ENCODE results near the gene IL4. TPM values are rescaled to one million over a fixed set of nuclear protein-coding genes. Genes with fewer than 3 reads are reported as not detected.
A peak's percentile ranks its signal among the peaks of the same experiment; 100 is the strongest.

The IL4 gene
- total RNA-seq, 4 donors from 2014 or later, result not detected

DNA sequence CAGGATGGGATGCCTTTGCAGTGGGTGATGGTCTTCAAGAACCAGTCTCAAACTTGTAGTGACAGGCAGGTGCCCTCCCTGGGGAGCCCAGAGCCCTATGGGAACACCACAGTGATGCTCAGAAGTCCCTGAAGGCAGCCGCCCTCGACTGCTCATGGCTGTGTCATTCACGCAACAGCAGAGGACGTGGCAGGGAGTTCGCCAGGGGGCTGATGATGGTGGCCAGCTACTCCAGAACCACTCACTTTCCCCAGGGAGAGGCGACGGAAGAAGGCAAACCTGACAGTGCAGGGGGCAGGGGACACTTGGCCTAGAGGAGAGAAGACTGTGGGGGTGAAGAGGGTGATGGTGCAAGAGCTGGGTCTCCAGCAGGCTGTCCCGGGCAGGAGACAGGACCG lies 11.8 kb upstream of the IL4 start:
- TF ChIP-seq, protein P1, sequence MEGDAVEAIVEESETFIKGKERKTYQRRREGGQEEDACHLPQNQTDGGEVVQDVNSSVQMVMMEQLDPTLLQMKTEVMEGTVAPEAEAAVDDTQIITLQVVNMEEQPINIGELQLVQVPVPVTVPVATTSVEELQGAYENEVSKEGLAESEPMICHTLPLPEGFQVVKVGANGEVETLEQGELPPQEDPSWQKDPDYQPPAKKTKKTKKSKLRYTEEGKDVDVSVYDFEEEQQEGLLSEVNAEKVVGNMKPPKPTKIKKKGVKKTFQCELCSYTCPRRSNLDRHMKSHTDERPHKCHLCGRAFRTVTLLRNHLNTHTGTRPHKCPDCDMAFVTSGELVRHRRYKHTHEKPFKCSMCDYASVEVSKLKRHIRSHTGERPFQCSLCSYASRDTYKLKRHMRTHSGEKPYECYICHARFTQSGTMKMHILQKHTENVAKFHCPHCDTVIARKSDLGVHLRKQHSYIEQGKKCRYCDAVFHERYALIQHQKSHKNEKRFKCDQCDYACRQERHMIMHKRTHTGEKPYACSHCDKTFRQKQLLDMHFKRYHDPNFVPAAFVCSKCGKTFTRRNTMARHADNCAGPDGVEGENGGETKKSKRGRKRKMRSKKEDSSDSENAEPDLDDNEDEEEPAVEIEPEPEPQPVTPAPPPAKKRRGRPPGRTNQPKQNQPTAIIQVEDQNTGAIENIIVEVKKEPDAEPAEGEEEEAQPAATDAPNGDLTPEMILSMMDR (IDR thresholded peaks at IDR 0.05), result no peak
- TF ChIP-seq EP300 (IDR thresholded peaks at IDR 0.05) (no peak), POLR2A (IDR thresholded peaks at IDR 0.05) (no peak)
- no peak for DNase-seq (ENCODE audit: low spot score in 2 of 2)
- 95% methylated on average over 9 of the region's 9 CpGs for WGBS, 2 donors
- no peak overlapping the region for H3K27ac ChIP-seq
- H3K27me3 ChIP-seq, result peaks cover 0 to 1% of the 10 kb centered on the region in 2 donors
- H3K36me3 ChIP-seq, result no peaks in the 10 kb centered on the region
- H3K4me1 ChIP-seq, result peaks cover 0 to 25% (median 8%) of the 10 kb centered on the region in 4 donors
- H3K4me3 ChIP-seq, result no peak overlapping the region
- H3K9me3 ChIP-seq, result no peaks in the 10 kb centered on the region

GRCh38 chr5:132662925-132663770 lies 10.6 kb upstream of the IL4 start:
- Histone ChIP-seq H3K4me1 (peaks cover 0 to 24% (median 8%) of the 10 kb centered on the region in 4 donors), H3K4me3 (no peak overlapping the region), H3K9me3 (no peaks in the 10 kb centered on the region), H3K36me3 (no peaks in the 10 kb centered on the region), H3K27me3 (peaks cover 0 to 3% of the 10 kb centered on the region in 2 donors), H3K27ac (peak overlapping the region; percentile 21 to 53 (median 44))
- no peak for DNase-seq (ENCODE audit: low spot score in 2 of 2)
- 74 to 75% methylated on average over 21 to 25 of the region's 25 CpGs for WGBS, 2 donors
- TF ChIP-seq, protein P1 (IDR thresholded peaks at IDR 0.05), result no peak
- TF ChIP-seq EP300 (IDR thresholded peaks at IDR 0.05) (no peak), POLR2A (IDR thresholded peaks at IDR 0.05) (no peak)

DNA sequence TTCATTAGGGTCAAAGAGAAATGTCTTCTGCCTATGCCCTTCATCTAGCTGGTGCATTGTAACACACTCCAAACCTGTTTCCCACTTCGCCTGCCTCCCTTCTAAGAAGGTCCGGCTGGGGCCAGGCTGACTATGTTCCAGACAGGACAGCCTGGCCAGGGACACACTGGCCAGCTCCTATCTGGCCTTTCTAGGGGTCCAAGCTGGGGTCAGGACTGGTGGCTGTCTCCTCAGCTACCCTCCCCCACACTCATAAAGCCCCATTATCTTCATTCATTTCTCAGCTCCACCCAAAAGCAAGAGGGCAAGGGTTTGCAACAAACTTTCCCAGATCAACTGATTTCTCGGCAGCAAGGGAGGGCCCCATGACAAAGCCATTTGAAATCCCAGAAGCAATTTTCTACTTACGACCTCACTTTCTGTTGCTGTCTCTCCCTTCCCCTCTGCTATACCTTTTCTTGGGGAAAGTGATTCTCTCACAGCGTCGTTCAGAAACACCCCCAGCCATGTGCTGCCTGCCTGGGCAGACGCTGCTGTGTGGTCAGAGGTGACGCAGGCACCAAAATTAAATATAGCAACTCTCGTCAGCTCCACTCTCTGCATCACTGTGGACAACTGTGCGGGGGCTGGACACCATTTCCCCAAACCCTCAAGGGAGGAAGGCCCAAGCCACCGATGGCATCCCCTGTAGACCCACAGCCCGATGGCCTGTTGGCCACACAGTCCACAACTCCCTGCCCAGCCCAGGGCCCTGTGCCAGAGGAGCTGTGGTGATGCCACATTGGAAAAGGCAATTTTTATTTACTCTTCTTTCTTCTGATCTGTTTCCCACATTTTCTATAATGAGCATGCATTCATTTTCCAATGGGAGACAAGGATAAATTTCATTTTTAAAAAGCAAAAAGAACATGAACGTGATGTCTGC lies 9.8 kb upstream of the IL4 start:
- no peak overlapping the region for H3K4me3 ChIP-seq
- no peak for DNase-seq (ENCODE audit: low spot score in 2 of 2)
- H3K27me3 ChIP-seq, result peaks cover 0 to 3% of the 10 kb centered on the region in 2 donors
- TF ChIP-seq, protein P1 (IDR thresholded peaks at IDR 0.05), result no peak
- TF ChIP-seq EP300 (IDR thresholded peaks at IDR 0.05) (no peak), POLR2A (IDR thresholded peaks at IDR 0.05) (no peak)
- no peaks in the 10 kb centered on the region for H3K9me3 ChIP-seq
- peak overlapping the region; percentile 21 to 53 (median 44) for H3K27ac ChIP-seq
- H3K36me3 ChIP-seq, result no peaks in the 10 kb centered on the region
- peaks cover 0 to 24% (median 8%) of the 10 kb centered on the region in 4 donors for H3K4me1 ChIP-seq
- WGBS, 2 donors, result 53 to 60% methylated on average over 13 of the region's 13 CpGs

GRCh38 chr5:132664696-132665209 lies 9.0 kb upstream of the IL4 start:
- no peak for DNase-seq (ENCODE audit: low spot score in 2 of 2)
- peaks cover 0 to 3% of the 10 kb centered on the region in 2 donors for H3K27me3 ChIP-seq
- WGBS, 2 donors, result 98% methylated on average over 9 of the region's 9 CpGs
- no peaks in the 10 kb centered on the region for H3K9me3 ChIP-seq
- H3K27ac ChIP-seq, result peak overlapping the region in 2 of 4 donors; percentile 37 to 52
- H3K4me3 ChIP-seq, result no peak overlapping the region
- peaks cover 0 to 24% (median 8%) of the 10 kb centered on the region in 4 donors for H3K4me1 ChIP-seq
- no peaks in the 10 kb centered on the region for H3K36me3 ChIP-seq
- TF ChIP-seq POLR2A (IDR thresholded peaks at IDR 0.05) (no peak), EP300 (IDR thresholded peaks at IDR 0.05) (no peak)
- TF ChIP-seq, protein P1 (IDR thresholded peaks at IDR 0.05), result no peak
